Liver (tissue), 3 donors: Measurements from ENCODE around the gene KANSL1.

Source experiments
- EGR1 ChIP-seq, 2 donors: IDR thresholded peaks; 2 replicates each; pipeline ENCODE4 v1.6.1; 2016 to 2018; ENCODE audit warnings: antibody characterized with exemption in 2 of 2, low read depth in 2 of 2
- HNF4G ChIP-seq: IDR thresholded peaks from 2 replicates; pipeline ENCODE4 v1.6.1; 2016; ENCODE audit warnings: antibody characterized with exemption
- JUND ChIP-seq, 2 donors: IDR thresholded peaks; 2 replicates each; pipeline ENCODE4 v1.6.1; 2016; ENCODE audit warnings: antibody characterized with exemption in 2 of 2
- RAD21 ChIP-seq, 2 donors: IDR thresholded peaks; 2 replicates each; pipeline ENCODE4 v1.6.1; 2016; ENCODE audit warnings: antibody characterized with exemption in 2 of 2, mild to moderate bottlenecking in 2 of 2
- YY1 ChIP-seq: IDR thresholded peaks from 2 replicates; pipeline ENCODE4 v1.6.1; 2016; ENCODE audit warnings: antibody characterized with exemption, mild to moderate bottlenecking
- TF ChIP-seq, protein P1 (sequence below): fragments of 150-350 bp; IDR thresholded peaks from 2 replicates; pipeline ENCODE4 v1.5.1; 2017; ENCODE audit warnings: improper control_type of control experiment, low read depth, low read length; ENCODE audit not compliant: missing input control
- TF ChIP-seq, protein P2 (sequence below): IDR thresholded peaks from 2 replicates; pipeline ENCODE4 v1.6.1; 2016; ENCODE audit warnings: antibody characterized with exemption
- donor health status: healthy.
- donor health status: healthy.

DNA sequence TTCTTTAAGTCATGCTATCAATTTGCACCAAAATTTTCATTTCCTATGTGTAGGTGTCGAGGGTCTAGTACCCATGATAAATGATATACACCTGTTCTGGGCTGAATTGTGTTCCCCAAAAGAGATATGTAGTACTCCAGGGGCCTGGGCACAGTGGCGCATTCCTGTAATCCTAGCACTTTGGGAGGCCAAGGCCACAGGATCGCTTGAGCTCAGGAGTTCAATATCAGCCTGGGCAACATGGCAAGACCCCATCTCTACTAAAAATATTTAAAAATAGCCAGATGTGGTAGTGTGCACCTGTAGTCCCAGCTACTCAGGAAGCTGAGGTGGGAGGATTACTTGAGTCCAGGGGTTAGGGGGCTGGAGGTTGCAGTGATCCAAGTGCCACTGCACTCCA lies 23.5 kb upstream of the KANSL1 start:
- TF ChIP-seq, protein P1, sequence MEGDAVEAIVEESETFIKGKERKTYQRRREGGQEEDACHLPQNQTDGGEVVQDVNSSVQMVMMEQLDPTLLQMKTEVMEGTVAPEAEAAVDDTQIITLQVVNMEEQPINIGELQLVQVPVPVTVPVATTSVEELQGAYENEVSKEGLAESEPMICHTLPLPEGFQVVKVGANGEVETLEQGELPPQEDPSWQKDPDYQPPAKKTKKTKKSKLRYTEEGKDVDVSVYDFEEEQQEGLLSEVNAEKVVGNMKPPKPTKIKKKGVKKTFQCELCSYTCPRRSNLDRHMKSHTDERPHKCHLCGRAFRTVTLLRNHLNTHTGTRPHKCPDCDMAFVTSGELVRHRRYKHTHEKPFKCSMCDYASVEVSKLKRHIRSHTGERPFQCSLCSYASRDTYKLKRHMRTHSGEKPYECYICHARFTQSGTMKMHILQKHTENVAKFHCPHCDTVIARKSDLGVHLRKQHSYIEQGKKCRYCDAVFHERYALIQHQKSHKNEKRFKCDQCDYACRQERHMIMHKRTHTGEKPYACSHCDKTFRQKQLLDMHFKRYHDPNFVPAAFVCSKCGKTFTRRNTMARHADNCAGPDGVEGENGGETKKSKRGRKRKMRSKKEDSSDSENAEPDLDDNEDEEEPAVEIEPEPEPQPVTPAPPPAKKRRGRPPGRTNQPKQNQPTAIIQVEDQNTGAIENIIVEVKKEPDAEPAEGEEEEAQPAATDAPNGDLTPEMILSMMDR: no peak
- TF ChIP-seq YY1 (no peak), HNF4G (no peak), RAD21 (IDR thresholded peaks at IDR 0.05) (no peak), JUND (IDR thresholded peaks at IDR 0.05) (no peak), EGR1 (IDR thresholded peaks at IDR 0.05; ENCODE audit: low read depth in 2 of 2) (no peak)
- TF ChIP-seq, protein P2, sequence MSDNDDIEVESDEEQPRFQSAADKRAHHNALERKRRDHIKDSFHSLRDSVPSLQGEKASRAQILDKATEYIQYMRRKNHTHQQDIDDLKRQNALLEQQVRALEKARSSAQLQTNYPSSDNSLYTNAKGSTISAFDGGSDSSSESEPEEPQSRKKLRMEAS: no peak
